GM12891 (cell line): ENCODE measurements around the gene KCNJ8.

Experiments
- POLR2A ChIP-seq: IDR thresholded peaks from 2 replicates; pipeline ENCODE4 v1.6.1; 2011; ENCODE audit warnings: low read depth, low read length, control low read depth
- POLR2AphosphoS5 ChIP-seq: IDR thresholded peaks from 2 replicates; pipeline ENCODE4 v1.6.1; 2011; ENCODE audit warnings: low read depth, low read length, control low read depth
- SPI1 ChIP-seq: IDR thresholded peaks from 2 replicates; pipeline ENCODE4 v1.6.1; 2011; ENCODE audit warnings: low read depth, low read length, control low read depth

GRCh38 chr12:21797539-21797938 lies 23.0 kb upstream of the KCNJ8 start:
- TF ChIP-seq SPI1 (no peak), POLR2AphosphoS5 (no peak), POLR2A (no peak)
